Measurements from ENCODE around the gene BCL2L15.

GRCh38 chr1:113849072-113849471 is 38.3 kb downstream of the BCL2L15 start:
- no peak for TF ChIP-seq TOX (CRISPR knock-in tag; IDR thresholded peaks at IDR 0.05; ENCODE audit: borderline replicate concordance)
- no peak for TF ChIP-seq CREB5 (CRISPR knock-in tag; IDR thresholded peaks at IDR 0.05; ENCODE audit: low read depth)
- TF ChIP-seq TCF4 (CRISPR knock-in tag; IDR thresholded peaks at IDR 0.05; ENCODE audit: borderline replicate concordance), result no peak
- TF ChIP-seq, protein P1, sequence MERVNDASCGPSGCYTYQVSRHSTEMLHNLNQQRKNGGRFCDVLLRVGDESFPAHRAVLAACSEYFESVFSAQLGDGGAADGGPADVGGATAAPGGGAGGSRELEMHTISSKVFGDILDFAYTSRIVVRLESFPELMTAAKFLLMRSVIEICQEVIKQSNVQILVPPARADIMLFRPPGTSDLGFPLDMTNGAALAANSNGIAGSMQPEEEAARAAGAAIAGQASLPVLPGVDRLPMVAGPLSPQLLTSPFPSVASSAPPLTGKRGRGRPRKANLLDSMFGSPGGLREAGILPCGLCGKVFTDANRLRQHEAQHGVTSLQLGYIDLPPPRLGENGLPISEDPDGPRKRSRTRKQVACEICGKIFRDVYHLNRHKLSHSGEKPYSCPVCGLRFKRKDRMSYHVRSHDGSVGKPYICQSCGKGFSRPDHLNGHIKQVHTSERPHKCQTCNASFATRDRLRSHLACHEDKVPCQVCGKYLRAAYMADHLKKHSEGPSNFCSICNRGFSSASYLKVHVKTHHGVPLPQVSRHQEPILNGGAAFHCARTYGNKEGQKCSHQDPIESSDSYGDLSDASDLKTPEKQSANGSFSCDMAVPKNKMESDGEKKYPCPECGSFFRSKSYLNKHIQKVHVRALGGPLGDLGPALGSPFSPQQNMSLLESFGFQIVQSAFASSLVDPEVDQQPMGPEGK (CRISPR knock-in tag; IDR thresholded peaks at IDR 0.05; ENCODE audit: borderline replicate concordance), result no peak
- no peak for TF ChIP-seq CSDC2 (CRISPR knock-in tag; IDR thresholded peaks at IDR 0.05)
- no peak for TF ChIP-seq SNAI2 (CRISPR knock-in tag; IDR thresholded peaks at IDR 0.05)
- no peak for TF ChIP-seq ARNTL (CRISPR knock-in tag; IDR thresholded peaks at IDR 0.05; ENCODE audit: borderline replicate concordance, low read depth)
- TF ChIP-seq ZNF70 (CRISPR knock-in tag; IDR thresholded peaks at IDR 0.05), result no peak
- TF ChIP-seq PPARA (CRISPR knock-in tag; IDR thresholded peaks at IDR 0.05; ENCODE audit: borderline replicate concordance), result no peak
- TF ChIP-seq TSHZ2 (CRISPR knock-in tag; IDR thresholded peaks at IDR 0.05), result no peak
- TF ChIP-seq RARB (CRISPR knock-in tag; IDR thresholded peaks at IDR 0.05), result no peak

Measured in SK-N-SH treated with all-trans-retinoic acid at 6 μM for 48 hours (cell line).